ENCODE results near the gene TAF12. TPM values are rescaled to one million over a fixed set of nuclear protein-coding genes. Genes with fewer than 3 reads are reported as not detected.
A peak's percentile ranks its signal among the peaks of the same experiment; 100 is the strongest.
"Not testable (repeated sequence)": the region's sequence is repeated elsewhere in the genome, so short reads cannot be mapped to it uniquely, and the experiment has no call there.

The TAF12 gene
- total RNA-seq, result 10 to 100 TPM in 1 of 2 donors, 1 to 10 TPM in 1; 9.5 to 14.2 TPM
- polyA plus RNA-seq, result 10 to 100 TPM in 1 of 2 donors, 1 to 10 TPM in 1; 9.7 to 14.5 TPM

DNA sequence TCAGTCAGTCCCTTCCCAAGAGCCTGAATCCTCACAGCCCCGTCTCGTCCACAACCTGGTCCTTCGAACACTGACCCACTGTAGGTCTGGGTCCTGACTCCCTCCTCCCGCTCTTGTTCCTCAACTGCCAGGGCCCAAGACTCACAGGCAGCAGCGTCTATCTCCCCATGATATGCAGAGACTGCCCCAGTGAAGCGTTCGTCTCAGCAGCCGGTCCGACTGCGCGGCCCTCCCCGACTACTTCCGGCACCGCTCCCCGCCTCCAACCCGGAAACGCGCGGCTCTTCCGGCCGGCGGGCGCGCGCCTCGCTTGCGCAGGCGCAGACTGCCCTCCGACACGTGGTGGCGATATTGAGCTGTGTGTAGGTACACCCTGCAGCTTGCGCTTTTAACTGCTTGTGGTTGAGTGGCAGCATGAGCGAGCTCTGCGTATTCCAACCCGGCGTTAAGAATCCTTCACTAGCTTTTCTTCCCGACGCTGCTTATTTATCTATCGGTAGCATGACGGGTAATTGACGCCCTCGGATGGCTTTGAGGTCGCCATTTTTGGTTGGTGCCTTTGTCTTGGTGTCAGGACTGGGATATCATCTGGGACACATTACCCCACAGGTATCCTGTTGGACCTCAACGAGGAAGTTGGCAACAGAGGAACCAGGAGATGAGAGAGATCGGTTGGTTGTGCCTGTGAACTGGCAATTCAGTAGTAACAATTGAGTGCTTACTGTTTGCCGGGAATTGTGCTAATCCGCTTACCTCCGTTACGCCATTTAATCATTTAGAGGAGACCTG is at the start of gene TAF12:
Gene TAF12 (minus strand): TSS at position 221 of the 789 bp plus-strand sequence. CDS start 20,986 bp downstream, outside the sequence.
- H3K27me3 ChIP-seq (ENCODE audit: control insufficient read depth in 4 of 4, insufficient read depth in 4 of 4, low read length in 3 of 4), result no peaks in the 10 kb centered on the region
- no peaks in the 10 kb centered on the region for H3K36me3 ChIP-seq (ENCODE audit: control insufficient read depth in 4 of 4, insufficient read depth in 3 of 4, low read depth in 1 of 4, low read length in 3 of 4)
- DNase-seq (ENCODE audit: low spot score), result peak; percentile 94
- H3K9ac ChIP-seq (ENCODE audit: low read depth in 1 of 2, low read length in 2 of 2), result peak within 1 kb of the TSS; percentile 96 to 99
- no peaks in the 10 kb centered on the region for H3K9me3 ChIP-seq (ENCODE audit: control insufficient read depth in 4 of 4, low read length in 3 of 4)
- TF ChIP-seq ZBTB33 (IDR thresholded peaks at IDR 0.05) (no peak), MAX (IDR thresholded peaks at IDR 0.05) (peak; percentile 91), FOXA2 (IDR thresholded peaks at IDR 0.05) (no peak), SP1 (IDR thresholded peaks at IDR 0.05) (peak; percentile 57), JUND (IDR thresholded peaks at IDR 0.05) (no peak), TAF1 (conservative IDR thresholded peaks at IDR 0.05) (peak; percentile 93), RAD21 (IDR thresholded peaks at IDR 0.05) (peak; percentile 53 to 64), HNF4A (conservative IDR thresholded peaks at IDR 0.05) (no peak), YY1 (IDR thresholded peaks at IDR 0.05) (peak; percentile 95), FOXA1 (IDR thresholded peaks at IDR 0.05) (peak; percentile 82), GABPA (IDR thresholded peaks at IDR 0.05 in 1 of 2, conservative IDR thresholded peaks at IDR 0.05 in 1 of 2) (peak; percentile 88 to 97), EGR1 (IDR thresholded peaks at IDR 0.05; ENCODE audit: low read depth in 2 of 2) (peak in 1 of 2 donors; percentile 82), HNF4G (IDR thresholded peaks at IDR 0.05) (no peak), RXRA (IDR thresholded peaks at IDR 0.05) (no peak), REST (IDR thresholded peaks at IDR 0.05) (peak; percentile 82), NR2F2 (IDR thresholded peaks at IDR 0.05) (no peak)
- TF ChIP-seq, protein P1, sequence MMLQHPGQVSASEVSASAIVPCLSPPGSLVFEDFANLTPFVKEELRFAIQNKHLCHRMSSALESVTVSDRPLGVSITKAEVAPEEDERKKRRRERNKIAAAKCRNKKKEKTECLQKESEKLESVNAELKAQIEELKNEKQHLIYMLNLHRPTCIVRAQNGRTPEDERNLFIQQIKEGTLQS (IDR thresholded peaks at IDR 0.05), result no peak
- TF ChIP-seq, protein P2, sequence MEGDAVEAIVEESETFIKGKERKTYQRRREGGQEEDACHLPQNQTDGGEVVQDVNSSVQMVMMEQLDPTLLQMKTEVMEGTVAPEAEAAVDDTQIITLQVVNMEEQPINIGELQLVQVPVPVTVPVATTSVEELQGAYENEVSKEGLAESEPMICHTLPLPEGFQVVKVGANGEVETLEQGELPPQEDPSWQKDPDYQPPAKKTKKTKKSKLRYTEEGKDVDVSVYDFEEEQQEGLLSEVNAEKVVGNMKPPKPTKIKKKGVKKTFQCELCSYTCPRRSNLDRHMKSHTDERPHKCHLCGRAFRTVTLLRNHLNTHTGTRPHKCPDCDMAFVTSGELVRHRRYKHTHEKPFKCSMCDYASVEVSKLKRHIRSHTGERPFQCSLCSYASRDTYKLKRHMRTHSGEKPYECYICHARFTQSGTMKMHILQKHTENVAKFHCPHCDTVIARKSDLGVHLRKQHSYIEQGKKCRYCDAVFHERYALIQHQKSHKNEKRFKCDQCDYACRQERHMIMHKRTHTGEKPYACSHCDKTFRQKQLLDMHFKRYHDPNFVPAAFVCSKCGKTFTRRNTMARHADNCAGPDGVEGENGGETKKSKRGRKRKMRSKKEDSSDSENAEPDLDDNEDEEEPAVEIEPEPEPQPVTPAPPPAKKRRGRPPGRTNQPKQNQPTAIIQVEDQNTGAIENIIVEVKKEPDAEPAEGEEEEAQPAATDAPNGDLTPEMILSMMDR (IDR thresholded peaks at IDR 0.05; ENCODE audit: low read depth, low read length, missing input control), result peak; percentile 25
- peak within 1 kb of the TSS; percentile 93 to 94 for H3K27ac ChIP-seq (ENCODE audit: low read depth in 1 of 2, low read length in 2 of 2)
- WGBS, result under 1% methylated on average over 49 of the region's 49 CpGs
- peaks cover 8 to 25% (median 16%) of the 10 kb centered on the region in 4 donors for H3K4me1 ChIP-seq (ENCODE audit: control insufficient read depth in 4 of 4, insufficient read depth in 4 of 4, low read length in 3 of 4)
- peak within 1 kb of the TSS; percentile 74 to 100 (median 97) for H3K4me3 ChIP-seq (ENCODE audit: low read depth in 1 of 3, low read length in 3 of 3)

- WGBS, result 98% methylated on average over 1 of the region's 1 CpG
- DNase-seq (ENCODE audit: low spot score), result not testable (repeated sequence)
Measured at GRCh38 chr1:28691627-28692026, 48.8 kb upstream of the TAF12 start.

More at GRCh38 chr1:28691627-28692026, 48.8 kb upstream of the TAF12 start:
- H3K4me1 ChIP-seq (ENCODE audit: control insufficient read depth in 4 of 4, insufficient read depth in 4 of 4, low read length in 3 of 4); H3K4me3 ChIP-seq (ENCODE audit: low read depth in 1 of 3, low read length in 3 of 3); H3K9me3 ChIP-seq (ENCODE audit: control insufficient read depth in 4 of 4, low read length in 3 of 4); H3K27ac ChIP-seq (ENCODE audit: low read depth in 1 of 2, low read length in 2 of 2); H3K27me3 ChIP-seq (ENCODE audit: control insufficient read depth in 4 of 4, insufficient read depth in 4 of 4, low read length in 3 of 4); H3K9ac ChIP-seq (ENCODE audit: low read depth in 1 of 2, low read length in 2 of 2): not testable (repeated sequence)
- peaks cover 7 to 11% (median 9%) of the 10 kb centered on the region in 4 donors for H3K36me3 ChIP-seq (ENCODE audit: control insufficient read depth in 4 of 4, insufficient read depth in 3 of 4, low read depth in 1 of 4, low read length in 3 of 4)

Measured in liver (tissue), 9 donors.